ENCODE results near the gene ZNF644.

DNA sequence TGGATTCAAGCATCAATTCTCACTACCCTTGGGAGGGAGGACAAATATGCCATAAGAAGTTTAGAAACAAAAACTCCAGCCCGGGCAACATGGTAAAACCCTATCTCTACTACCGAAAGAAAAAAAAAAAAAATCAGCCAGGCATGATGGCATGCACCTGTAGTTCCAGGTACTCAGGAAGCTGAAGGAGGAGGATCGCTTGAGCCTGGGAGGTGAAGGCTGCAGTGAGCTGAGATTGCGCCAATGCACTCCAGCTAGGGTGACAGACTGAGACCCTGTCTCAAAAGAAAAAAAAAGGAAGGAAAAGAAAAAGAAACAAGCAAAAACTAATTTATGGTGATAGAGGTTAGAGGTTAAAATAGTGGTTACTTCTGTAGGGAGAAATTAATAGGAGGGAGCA lies 9.6 kb downstream of the ZNF644 start:
- TF ChIP-seq, protein P1, sequence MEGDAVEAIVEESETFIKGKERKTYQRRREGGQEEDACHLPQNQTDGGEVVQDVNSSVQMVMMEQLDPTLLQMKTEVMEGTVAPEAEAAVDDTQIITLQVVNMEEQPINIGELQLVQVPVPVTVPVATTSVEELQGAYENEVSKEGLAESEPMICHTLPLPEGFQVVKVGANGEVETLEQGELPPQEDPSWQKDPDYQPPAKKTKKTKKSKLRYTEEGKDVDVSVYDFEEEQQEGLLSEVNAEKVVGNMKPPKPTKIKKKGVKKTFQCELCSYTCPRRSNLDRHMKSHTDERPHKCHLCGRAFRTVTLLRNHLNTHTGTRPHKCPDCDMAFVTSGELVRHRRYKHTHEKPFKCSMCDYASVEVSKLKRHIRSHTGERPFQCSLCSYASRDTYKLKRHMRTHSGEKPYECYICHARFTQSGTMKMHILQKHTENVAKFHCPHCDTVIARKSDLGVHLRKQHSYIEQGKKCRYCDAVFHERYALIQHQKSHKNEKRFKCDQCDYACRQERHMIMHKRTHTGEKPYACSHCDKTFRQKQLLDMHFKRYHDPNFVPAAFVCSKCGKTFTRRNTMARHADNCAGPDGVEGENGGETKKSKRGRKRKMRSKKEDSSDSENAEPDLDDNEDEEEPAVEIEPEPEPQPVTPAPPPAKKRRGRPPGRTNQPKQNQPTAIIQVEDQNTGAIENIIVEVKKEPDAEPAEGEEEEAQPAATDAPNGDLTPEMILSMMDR (conservative IDR thresholded peaks at IDR 0.05), result no peak
- TF ChIP-seq EZH2 (IDR thresholded peaks at IDR 0.05; ENCODE audit: low read depth), result no peak
